Fibroblast of skin of scalp (primary cell): ENCODE results near the gene OAF.
"Not testable (repeated sequence)": the region's sequence is repeated elsewhere in the genome, so short reads cannot be mapped to it uniquely, and the experiment has no call there.

Experiments used
- DNase-seq: peaks from one replicate; pipeline ENCODE4 v3.0.0-alpha.2; 2013

Gene OAF

GRCh38 chr11:120273956-120274355 is 63.1 kb downstream of the OAF start:
- DNase-seq = not testable (repeated sequence)

GRCh38 chr11:120279502-120279901 is 68.7 kb downstream of the OAF start:
- DNase-seq = no peak
